Skeletal muscle cell (primary cell): ENCODE results near the gene EN1.

Experiments
- DNase-seq: peaks from one replicate; pipeline ENCODE4 v3.0.0-alpha.2; 2010; ENCODE audit warnings: low read depth
- H3K4me3 ChIP-seq: 2 replicates; pipeline ENCODE4 v1.5.1; 2011; ENCODE audit warnings: low read depth, mild to moderate bottlenecking, control low read depth, low read length, moderate library complexity

Gene EN1

DNA sequence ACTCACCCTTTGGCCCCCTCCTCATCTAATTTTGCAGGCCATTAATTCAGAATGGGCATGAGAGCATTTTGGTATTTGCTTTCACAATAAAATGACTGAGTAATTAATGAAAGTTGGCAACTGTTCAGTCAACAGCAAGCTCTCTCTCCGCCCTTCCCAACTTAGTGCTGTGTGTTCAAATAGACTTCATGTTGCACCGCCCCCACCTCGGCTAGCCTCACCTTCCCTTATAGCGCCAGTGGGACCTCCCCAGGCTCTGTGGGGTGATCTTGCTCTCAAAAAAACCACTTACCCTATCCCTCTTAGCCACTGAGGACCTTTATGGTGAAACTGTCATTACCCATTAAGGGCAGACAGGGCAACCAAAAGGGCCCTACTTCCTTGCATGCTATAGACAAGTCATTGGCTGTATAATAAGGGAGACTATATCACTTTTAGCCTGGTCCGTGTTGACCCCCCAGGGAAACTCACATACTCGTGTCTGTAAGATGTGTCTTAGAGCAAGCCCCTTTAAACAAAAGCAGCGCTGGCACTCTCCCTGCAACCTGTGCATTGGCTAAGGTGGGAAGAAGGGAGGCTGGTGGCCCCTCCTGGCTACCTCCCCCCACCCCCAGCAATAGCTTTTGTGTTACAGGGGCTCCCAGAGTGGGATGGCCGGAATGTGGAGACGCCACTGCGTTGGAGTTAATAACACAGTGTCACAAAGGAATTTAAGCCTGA is 15.2 kb downstream of the EN1 start:
- DNase-seq = no peak
- H3K4me3 ChIP-seq = no peak overlapping the region

DNA sequence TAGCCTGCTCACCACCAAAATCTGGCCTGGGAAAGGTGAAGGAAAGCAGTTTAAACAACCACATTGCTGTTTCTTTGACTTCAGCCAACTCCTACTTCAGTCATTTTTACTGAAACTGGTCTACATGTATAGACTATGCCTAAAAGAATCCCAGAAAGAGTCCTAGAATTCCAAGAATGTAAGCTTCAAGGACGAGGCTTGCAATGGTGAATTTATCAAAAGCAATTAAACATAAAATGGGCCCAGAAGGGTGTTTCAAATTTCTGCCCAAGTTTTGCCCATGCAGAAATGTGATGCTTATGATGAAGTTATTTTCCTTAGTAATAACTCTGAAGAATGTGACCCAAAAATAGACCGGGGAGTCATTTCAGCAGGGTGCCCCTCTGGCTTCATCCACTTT is 16.6 kb downstream of the EN1 start:
- H3K4me3 ChIP-seq = no peak overlapping the region
- no peak for DNase-seq

DNA sequence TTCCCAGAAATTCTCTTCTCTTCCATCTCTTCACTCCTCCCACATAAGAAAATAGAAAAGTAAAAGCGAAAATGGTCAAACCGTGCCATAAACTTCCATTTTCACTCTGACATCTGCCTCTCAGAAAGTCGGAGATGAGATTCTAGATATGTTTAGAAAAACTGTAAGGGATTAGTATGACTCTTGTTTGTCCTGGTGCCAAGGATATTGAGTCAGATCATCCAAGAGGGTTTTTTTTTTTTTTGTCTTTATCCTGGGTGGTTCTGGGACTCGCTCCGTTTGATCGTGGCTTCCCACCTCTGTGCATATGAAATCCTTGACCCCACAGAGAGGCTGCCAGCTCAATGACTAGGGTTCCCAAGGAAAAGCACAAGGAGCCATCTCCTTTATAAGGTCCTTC is 17.3 kb downstream of the EN1 start:
- no peak overlapping the region for H3K4me3 ChIP-seq
- no peak for DNase-seq

DNA sequence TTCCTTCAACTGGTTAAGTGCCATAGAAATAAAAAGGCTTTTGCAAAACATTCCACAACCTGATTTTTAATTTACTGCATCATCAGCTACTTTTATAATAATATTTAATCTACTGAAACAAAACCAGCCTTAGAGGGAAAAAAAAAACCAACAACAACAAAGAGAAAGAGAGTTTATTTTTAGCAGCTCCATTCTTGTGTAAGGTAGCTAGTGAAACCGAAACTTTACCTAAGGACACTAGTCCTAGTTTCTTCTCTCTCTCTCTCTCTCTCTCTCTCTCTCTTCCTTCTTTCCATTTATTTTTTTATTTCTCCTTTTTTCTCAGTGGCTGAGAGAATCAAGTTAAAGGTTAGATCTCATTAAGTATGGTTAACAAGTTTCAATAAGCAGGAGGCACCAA is 21.4 kb downstream of the EN1 start:
- H3K4me3 ChIP-seq = no peak overlapping the region
- no peak for DNase-seq

DNA sequence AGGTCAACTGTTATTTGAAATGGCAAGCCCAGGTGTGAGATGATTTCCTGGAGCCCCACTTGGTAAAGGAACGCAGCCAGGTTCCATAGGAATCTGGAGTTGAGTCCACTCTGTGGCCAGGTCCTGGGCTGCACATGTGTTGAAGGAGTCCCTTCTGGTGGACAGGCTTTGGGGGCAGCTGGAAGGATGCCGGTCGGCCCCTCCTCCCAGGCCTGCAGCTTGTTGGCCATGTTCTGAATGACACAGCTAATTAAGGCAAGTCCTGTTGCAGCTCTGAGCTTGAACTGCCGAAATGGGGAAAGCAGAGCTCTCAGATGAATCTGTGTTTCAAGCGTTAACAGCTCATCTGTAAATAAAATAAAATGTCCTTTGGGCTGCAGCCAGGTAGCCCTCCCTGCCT is 23.8 kb downstream of the EN1 start:
- no peak for DNase-seq
- no peak overlapping the region for H3K4me3 ChIP-seq

DNA sequence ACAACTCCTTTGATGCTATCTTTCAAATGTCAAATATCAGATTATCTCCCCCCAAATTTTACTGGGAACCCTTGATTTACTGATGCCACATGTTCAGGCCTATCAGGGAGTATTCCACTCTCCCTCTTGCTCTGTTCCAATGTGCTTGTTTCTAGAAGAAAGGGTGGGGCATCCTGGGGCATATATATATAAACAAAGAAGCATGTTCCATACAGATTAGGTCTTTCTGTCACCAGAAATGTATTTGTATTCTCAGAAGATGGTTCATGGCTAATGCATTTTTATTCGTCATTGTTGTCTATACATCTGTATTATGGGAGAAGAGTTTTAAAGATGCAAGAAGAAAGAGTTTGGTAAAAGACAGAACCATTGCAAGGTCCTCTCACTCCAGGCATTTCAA is 24.9 kb downstream of the EN1 start:
- DNase-seq = no peak
- H3K4me3 ChIP-seq = no peak overlapping the region

DNA sequence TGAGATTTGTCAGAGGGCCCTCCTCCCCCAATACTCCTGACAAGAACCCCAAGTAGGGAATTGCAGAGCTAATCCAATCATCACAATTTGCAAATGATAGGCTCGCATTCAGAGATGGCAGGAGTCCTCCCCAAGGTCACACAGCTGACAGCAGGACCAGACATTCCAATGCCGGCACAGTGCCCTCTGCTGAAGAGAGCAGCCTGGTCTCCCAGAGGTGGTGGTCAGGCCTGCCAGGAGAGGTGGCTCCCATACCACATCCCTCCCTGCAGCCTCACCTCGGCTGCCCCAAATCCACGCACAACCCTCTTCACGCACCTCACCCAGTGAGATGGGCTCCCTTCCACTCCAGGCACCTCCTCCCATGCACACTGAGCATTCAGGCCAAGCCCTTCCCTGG is 25.4 kb downstream of the EN1 start:
- DNase-seq = no peak
- no peak overlapping the region for H3K4me3 ChIP-seq

DNA sequence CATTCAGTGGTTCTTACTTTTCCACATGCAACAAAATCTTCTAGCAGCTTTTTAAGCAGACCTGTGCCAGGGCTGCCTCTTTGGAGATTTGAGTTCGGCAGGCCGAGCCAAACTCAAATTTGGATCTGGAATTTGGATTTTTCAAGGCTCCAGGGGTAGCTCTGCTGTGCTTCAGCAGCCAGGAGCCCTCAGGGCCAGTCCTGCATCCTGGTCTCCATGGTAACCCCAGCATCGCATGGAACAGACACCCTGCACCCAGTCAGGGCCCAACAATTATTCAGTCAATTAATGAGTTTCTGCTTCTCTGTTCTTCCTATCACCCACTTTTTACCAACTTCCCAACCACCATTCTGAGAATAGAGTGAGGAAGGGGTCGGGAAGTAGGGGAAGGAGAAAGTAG is 30.0 kb downstream of the EN1 start:
- DNase-seq = no peak
- no peak overlapping the region for H3K4me3 ChIP-seq

DNA sequence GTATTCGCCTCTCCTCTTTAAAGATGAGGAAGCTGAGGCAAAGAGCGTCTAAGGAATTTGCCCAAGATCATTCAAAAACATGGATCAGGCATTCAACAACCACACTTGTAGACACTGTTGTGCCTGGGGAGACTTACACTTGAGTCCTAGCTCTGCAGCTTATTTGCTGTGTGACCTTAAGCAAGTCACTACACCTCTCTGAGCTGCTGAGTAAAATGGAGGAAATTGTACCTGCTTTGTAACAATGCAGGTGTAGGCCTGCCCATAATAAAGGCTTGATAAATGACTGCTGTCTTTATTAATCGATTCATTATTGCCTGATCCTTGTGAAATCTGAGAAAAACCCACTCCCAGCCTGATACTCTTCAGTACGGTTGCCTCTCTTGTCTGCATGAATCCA is 30.8 kb downstream of the EN1 start:
- DNase-seq = no peak
- no peak overlapping the region for H3K4me3 ChIP-seq

DNA sequence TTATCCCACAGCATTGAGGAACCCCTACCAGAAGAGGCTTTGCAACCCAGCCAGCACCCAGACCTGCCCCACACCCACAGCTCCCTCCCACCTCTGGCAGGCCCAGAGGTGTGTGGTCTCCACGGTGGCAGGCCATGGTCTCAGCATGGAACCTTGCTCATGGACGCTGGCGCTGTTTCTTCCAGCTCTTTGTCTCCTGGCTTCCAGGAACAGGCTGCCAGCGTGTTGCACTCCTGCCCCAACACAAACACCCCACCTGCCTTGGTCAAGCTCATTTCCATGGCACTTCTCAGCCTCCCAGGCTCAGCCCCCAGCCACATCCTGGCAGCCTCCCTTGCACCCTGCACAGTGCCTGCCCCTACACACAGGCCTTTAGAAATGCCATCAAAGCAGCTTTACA is 31.7 kb downstream of the EN1 start:
- H3K4me3 ChIP-seq = no peak overlapping the region
- no peak for DNase-seq

DNA sequence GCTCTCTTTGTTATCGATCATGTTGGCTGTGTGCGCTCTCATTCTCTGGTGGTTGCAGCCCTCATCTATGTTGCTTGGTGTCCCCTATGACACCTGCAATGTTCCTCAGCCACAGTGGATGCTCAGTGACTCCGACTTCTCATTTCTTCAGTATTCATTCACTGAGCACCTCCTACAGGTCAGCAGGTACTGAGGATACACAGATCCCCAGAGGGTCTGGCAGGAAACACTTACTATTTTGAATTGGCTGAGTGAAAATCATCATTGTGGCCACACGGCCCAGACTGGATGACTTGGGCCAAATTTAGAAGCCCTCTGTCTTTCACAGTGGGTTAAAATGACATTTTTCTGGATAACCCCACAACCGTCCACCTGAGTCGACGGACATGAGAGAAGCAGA is 32.1 kb downstream of the EN1 start:
- H3K4me3 ChIP-seq = no peak overlapping the region
- no peak for DNase-seq

DNA sequence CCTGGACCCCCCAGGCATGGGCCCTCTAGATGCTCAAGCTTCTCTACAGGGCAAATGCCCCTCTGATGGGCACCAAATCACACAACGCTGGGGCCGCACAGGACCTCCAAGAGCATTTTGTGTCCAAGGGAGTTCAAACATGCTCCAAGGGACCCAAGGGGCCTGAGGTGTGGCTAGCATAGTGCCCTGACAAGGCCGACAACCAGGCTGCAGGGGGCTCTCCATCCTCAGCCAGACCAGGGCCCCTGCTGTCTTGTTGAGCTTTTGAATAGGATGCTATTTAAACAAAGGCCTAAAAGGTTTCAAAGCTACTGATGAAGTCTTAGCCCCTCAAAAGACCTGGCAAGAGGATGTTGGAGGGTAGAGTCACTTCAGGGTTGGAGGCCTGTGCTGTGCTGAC is 33.1 kb downstream of the EN1 start:
- no peak for DNase-seq
- H3K4me3 ChIP-seq = no peak overlapping the region

DNA sequence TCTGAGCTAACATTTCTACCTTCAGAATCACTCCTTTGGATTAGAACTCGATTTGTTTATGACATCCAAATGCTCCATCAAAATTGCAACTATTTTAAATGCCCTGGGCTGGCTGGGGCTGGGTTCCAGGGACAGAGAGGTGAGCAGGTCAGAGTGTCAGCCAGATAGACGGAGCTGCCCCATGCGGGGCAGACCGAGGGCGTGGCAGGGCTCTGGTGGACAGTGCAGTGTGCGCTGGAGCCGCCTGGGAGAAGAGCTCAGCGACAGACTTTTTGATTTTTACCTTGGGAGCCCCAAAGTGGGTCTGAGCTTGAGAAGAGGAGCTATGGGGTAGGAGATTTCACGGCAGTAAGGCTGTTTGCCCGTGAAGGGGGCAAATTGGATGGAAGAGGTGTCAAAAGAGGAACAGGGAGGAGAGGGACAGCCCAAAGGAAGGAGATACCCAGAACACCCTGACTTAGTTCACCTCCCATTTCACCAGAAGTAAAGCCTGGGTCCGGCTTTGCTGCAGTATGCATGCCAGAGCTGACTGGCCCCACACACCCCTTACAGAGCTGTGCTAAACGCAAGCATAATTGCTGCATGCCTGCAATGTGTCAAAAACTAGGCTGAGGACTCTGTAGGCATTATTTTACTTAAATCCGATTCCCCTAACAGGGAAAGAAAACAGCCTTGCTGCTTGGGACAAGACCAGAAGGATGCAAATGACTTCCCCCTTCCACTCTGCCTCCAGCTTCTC is 33.7 kb downstream of the EN1 start:
- DNase-seq = no peak
- H3K4me3 ChIP-seq = no peak overlapping the region

DNA sequence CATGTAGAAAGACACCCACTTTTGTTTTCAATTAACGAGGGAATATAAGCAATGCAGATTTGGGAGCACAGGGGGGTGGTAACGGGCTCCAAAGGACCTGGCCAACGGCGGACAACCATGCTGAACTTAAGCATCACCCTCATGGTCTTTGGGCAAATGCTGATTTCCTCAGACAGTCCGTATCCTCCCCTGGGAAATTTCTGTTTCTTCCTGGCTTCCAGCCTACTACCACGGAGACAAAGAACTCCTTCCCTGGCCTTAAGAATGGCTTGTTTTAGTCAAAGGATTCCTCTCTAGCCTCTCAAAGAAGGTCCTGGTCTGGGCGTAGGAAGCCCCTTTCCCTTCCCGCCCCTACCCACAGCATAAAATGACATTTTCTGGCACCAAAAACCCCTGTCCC is 34.3 kb downstream of the EN1 start:
- no peak overlapping the region for H3K4me3 ChIP-seq
- DNase-seq = no peak

DNA sequence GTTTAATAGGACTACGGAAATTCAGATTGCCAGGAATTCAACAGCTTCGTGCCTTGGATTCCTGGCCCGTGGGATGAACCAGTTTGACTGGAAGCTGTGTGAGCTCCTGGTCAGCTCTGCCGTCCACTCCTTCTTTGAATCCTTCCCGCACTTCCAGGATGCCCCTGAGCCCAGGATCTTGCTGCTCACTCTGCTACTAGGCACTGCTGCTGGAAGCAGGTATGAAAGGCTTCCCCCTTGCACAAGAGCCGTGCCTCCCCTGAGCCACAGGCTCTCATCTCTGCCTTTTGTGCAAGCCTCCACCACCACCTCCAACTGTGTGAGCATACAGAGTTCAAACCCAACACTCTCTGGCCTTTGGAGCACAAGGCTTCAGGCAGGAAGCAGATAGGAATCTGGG is 34.9 kb downstream of the EN1 start:
- H3K4me3 ChIP-seq = no peak overlapping the region
- no peak for DNase-seq

DNA sequence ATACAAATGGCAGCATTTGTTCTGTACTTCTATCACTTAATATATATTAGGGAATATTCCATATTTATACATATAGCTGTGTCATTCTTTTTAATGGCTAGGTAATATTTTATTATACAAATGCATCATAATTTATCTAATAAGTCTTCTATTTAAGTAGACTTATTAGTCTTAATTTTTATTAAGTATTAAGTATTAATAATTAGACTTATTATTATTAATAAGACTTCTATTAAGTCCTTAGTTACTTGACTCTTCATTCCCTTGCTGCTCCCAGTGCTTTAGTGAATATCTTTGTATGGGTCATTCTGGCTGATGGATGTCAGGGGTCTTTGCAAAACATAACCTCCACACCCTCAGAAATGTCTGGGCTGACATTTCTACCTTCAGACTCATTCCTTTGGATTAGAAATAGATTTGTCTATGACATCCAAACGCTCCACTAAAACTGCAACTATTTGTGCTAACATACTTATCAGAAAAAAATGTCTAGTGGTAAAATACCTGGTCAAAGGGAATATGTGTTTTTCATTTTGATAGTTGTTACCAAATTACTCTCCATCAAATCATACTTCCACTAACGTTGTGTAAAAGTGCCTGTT is 35.8 kb downstream of the EN1 start:
- H3K4me3 ChIP-seq = no peak overlapping the region
- DNase-seq = no peak

DNA sequence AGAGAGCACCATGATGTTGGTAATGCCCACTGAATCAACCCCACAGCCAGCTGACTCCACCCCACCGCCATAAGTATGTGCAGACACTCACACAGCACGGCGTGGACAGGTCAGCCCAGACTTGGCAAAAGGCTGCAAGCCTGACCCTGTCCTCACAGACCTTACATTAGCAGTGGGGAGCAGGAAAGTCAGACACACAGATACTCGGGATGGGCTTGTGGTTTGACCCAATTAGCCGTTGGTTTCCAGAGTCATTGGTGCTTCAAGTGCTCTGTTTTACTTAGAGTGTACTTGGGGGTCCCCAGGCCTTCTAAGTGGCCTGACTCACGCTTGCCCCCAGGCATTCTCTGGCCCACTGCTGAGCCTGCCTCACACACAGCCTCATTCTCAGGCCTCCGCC is 36.7 kb downstream of the EN1 start:
- DNase-seq = no peak
- no peak overlapping the region for H3K4me3 ChIP-seq

DNA sequence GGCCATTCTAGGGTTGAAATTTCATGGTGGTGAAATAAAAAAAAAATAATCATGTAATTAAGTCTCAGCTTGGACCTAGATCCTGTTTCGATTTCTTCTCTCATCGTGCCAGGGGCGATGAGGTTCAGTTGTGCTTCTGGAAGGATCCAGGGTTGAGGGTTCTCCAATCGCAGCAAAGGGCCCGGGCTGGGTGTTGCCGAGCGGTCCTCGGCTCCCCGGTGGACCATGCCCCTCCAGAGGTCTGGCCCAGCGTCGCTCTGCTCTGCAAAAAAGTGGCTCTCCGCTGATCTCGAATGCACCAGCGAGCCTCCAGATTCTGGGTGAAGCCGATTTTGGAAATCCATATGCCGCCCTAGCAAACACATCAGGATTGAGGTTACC is 39.0 kb downstream of the EN1 start:
- H3K4me3 ChIP-seq = no peak overlapping the region
- DNase-seq = no peak

DNA sequence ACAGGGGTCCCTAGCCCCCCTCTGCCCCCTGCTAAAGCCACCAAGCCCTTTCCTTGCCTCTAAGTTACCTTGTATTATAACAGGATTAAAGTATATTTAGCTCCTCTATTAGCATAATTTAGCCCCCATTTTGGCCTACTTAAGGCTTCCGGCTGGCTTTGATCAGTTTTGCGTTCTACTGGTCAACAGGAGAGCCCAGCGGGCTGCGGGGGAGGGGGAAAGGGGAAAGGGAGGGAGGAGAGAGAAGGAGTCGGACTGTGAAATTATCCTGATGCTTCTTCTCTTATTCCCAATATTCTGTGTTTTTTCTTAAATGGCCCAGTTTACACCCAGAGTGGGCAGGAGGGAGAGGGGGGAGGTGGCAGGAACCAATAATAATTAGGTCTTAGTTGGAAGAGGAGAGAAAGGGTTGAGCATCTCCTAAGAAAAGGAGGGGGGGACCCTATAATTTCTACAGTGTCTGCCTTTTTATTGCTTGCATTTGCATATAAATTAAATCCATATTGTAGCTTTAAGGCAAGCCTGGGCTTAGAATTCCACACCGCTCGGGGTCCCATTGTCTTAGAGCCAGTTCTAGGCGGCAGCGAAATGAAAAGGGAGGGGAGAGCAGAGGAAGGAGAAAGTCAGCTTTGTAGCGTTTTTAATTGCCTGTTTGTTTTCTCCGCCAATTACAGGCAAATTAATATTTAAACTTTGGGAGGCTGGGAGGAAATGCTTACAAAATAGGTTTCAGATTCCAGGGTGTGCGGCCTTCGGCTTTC is 39.6 kb downstream of the EN1 start:
- H3K4me3 ChIP-seq = no peak overlapping the region
- DNase-seq = no peak
